Thyroid gland (tissue), 4 donors: ENCODE measurements around the gene HSPB7.

Experiments
- CTCF ChIP-seq, 6 experiments: fragments of 200-600 bp in 3 of 6; fragments of 450-650 bp in 3 of 6; sonication (generic) in 3 of 6; IDR thresholded peaks; one replicate each; pipeline ENCODE4 v1.5.1; 2016 to 2019; ENCODE audit warnings: antibody characterized with exemption in 6 of 6, mild to moderate bottlenecking in 2 of 6, inconsistent platforms in 1 of 6, moderate library complexity in 1 of 6
- POLR2A ChIP-seq, 2 donors: fragments of 450-650 bp; IDR thresholded peaks; one replicate each; pipeline ENCODE4 v1.6.1; 2017; ENCODE audit warnings: antibody characterized with exemption in 2 of 2, mild to moderate bottlenecking in 2 of 2, moderate library complexity in 1 of 2

GRCh38 chr1:16046842-16047241 is 29.0 kb upstream of the HSPB7 start:
- TF ChIP-seq CTCF (IDR thresholded peaks at IDR 0.05), result no peak
- no peak for TF ChIP-seq POLR2A (IDR thresholded peaks at IDR 0.05)
